ENCODE data around the gene SLIT2. TPM values are rescaled to one million over a fixed set of nuclear protein-coding genes. Genes with fewer than 3 reads are reported as not detected.

SLIT2 gene
- total RNA-seq, 4 donors from 2014 or later = 82.3 to 101 (median 92.0) TPM

DNA sequence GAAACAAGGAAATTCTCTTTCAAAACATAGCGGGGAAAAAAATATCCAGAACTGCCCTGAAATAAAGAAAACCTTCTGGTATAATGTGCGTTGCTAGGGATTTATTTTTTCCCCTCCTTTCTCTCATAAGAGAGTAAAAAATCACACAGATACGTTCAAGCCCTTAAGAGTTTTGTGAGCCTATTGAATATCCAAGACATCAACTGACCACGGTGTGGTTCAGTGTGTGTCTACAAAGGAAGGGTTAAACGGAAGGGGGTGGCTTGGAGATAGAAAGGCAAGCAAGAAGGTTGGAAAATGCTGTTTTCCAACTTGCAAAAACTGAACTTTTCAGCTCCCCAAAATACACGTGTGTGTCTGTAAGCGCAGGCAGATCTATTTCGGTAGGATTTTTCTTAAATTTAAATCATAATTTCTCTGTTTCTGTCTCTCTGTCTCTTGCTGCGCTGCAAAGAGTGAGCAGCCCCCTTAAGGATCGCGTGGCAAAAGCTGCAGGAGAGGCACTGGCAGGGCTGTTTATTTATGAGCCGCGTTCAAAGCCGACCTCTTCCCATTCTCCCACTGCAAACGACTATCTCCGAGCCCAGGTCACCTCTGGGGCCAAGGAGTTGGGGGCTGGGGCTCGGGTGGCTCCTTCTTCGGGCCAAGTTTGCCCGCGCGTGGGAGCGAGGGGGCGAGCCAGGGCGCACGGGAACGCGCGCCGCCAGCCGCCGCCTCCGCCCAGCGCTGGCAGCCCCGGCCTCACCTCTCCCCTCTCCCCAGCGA, 492 bp upstream of the SLIT2 start:
- Histone ChIP-seq H3K4me1 (peaks cover 21 to 46% (median 31%) of the 10 kb centered on the region in 4 donors), H3K27ac (replicated peaks in 1 of 4) (peak overlapping the region; percentile 80 to 88 (median 86)), H3K27me3 (peaks cover 0 to 14% (median 3%) of the 10 kb centered on the region in 4 donors), H3K36me3 (no peaks in the 10 kb centered on the region), H3K4me3 (peak overlapping the region; percentile 78 to 89 (median 84)), H3K9me3 (no peaks in the 10 kb centered on the region)
- intact Hi-C loops (cut with DNase I) = loop anchor here (5.0 kb wide), 1 partner anchor 166 kb away; no protein-coding TSS in a partner anchor
- no peak for TF ChIP-seq POLR2A (IDR thresholded peaks at IDR 0.05; ENCODE audit: low read depth)
- TF ChIP-seq, protein P1, sequence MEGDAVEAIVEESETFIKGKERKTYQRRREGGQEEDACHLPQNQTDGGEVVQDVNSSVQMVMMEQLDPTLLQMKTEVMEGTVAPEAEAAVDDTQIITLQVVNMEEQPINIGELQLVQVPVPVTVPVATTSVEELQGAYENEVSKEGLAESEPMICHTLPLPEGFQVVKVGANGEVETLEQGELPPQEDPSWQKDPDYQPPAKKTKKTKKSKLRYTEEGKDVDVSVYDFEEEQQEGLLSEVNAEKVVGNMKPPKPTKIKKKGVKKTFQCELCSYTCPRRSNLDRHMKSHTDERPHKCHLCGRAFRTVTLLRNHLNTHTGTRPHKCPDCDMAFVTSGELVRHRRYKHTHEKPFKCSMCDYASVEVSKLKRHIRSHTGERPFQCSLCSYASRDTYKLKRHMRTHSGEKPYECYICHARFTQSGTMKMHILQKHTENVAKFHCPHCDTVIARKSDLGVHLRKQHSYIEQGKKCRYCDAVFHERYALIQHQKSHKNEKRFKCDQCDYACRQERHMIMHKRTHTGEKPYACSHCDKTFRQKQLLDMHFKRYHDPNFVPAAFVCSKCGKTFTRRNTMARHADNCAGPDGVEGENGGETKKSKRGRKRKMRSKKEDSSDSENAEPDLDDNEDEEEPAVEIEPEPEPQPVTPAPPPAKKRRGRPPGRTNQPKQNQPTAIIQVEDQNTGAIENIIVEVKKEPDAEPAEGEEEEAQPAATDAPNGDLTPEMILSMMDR (IDR thresholded peaks at IDR 0.05) = no peak
- no peak for TF ChIP-seq EP300 (IDR thresholded peaks at IDR 0.05)
- TF ChIP-seq POLR2AphosphoS5 (IDR thresholded peaks at IDR 0.05) = no peak
- 5% methylated on average over 19 of the region's 35 CpGs for WGBS
- DNase-seq (ENCODE audit: extremely low spot score) = no peak

GRCh38 chr4:20252656-20253282, 1.1 kb downstream of the SLIT2 start:
- no peak for DNase-seq (ENCODE audit: extremely low spot score)
- Histone ChIP-seq H3K4me3 (peak overlapping the region; percentile 78 to 89 (median 84)), H3K36me3 (no peaks in the 10 kb centered on the region), H3K9me3 (no peaks in the 10 kb centered on the region), H3K4me1 (peaks cover 21 to 60% (median 37%) of the 10 kb centered on the region in 4 donors), H3K27ac (replicated peaks in 1 of 4) (peak overlapping the region; percentile 80 to 88 (median 86)), H3K27me3 (peaks cover 0 to 14% (median 3%) of the 10 kb centered on the region in 4 donors)
- TF ChIP-seq EP300 (IDR thresholded peaks at IDR 0.05) (no peak), POLR2AphosphoS5 (IDR thresholded peaks at IDR 0.05) (peak in 1 of 2 donors; percentile 48)
- WGBS = 2% methylated on average over 28 of the region's 55 CpGs
- intact Hi-C loops (cut with DNase I) = loop anchor here (5.0 kb wide), 1 partner anchor 165 kb away; no protein-coding TSS in a partner anchor

GRCh38 chr4:20253283-20253734, 1.6 kb downstream of the SLIT2 start:
- no peak for DNase-seq (ENCODE audit: extremely low spot score)
- WGBS = 0% methylated on average over 13 of the region's 21 CpGs
- H3K4me1 ChIP-seq = peaks cover 21 to 60% (median 38%) of the 10 kb centered on the region in 4 donors
- H3K4me3 ChIP-seq = peak overlapping the region; percentile 78 to 89 (median 84)
- H3K27me3 ChIP-seq = peaks cover 0 to 14% (median 3%) of the 10 kb centered on the region in 4 donors
- intact Hi-C loops (cut with DNase I) = loop anchor here (5.0 kb wide), 1 partner anchor 164 kb away; no protein-coding TSS in a partner anchor
- TF ChIP-seq POLR2AphosphoS5 (IDR thresholded peaks at IDR 0.05) (no peak), POLR2A (IDR thresholded peaks at IDR 0.05; ENCODE audit: low read depth) (no peak), EP300 (IDR thresholded peaks at IDR 0.05) (no peak)
- TF ChIP-seq, protein P1 (IDR thresholded peaks at IDR 0.05) = no peak
- no peaks in the 10 kb centered on the region for H3K36me3 ChIP-seq
- H3K27ac ChIP-seq (replicated peaks in 1 of 4) = peak overlapping the region; percentile 80 to 88 (median 86)
- no peaks in the 10 kb centered on the region for H3K9me3 ChIP-seq

GRCh38 chr4:20253735-20254409, 2.2 kb downstream of the SLIT2 start:
- 1% methylated on average over 26 of the region's 43 CpGs for WGBS
- no peaks in the 10 kb centered on the region for H3K36me3 ChIP-seq
- DNase-seq (ENCODE audit: extremely low spot score) = no peak
- H3K9me3 ChIP-seq = no peaks in the 10 kb centered on the region
- peak overlapping the region; percentile 80 to 88 (median 86) for H3K27ac ChIP-seq (replicated peaks in 1 of 4)
- H3K4me3 ChIP-seq = peak overlapping the region; percentile 78 to 89 (median 84)
- H3K27me3 ChIP-seq = peaks cover 0 to 14% (median 3%) of the 10 kb centered on the region in 4 donors
- peaks cover 21 to 62% (median 40%) of the 10 kb centered on the region in 4 donors for H3K4me1 ChIP-seq
- TF ChIP-seq POLR2AphosphoS5 (IDR thresholded peaks at IDR 0.05) (peak in 1 of 2 donors; percentile 28), EP300 (IDR thresholded peaks at IDR 0.05) (no peak), POLR2A (IDR thresholded peaks at IDR 0.05; ENCODE audit: low read depth) (no peak)
- TF ChIP-seq, protein P1 (IDR thresholded peaks at IDR 0.05) = no peak
- intact Hi-C loops (cut with DNase I) = loop anchor here (5.0 kb wide), 1 partner anchor 163 kb away; no protein-coding TSS in a partner anchor

Data from esophagus muscularis mucosa (tissue), 4 donors.